ENCODE results near the gene NACA2.

Gene NACA2

GRCh38 chr17:61605692-61606091, 14.7 kb upstream of the NACA2 start:
- H3K36me3 ChIP-seq (ENCODE audit: control insufficient read depth in 1 of 2, insufficient read depth in 2 of 2, low read length in 2 of 2), result no peaks in the 10 kb centered on the region
- H3K9ac ChIP-seq (ENCODE audit: low read depth in 1 of 2, low read length in 2 of 2), result no peak overlapping the region
- H3K27me3 ChIP-seq (ENCODE audit: control insufficient read depth in 1 of 2, insufficient read depth in 2 of 2, low read length in 2 of 2), result no peaks in the 10 kb centered on the region
- no peak overlapping the region for H3K4me3 ChIP-seq (ENCODE audit: low read depth in 1 of 2, low read length in 2 of 2)
- H3K9me3 ChIP-seq (ENCODE audit: control insufficient read depth in 1 of 2, low read length in 2 of 2), result no peaks in the 10 kb centered on the region
- H3K4me1 ChIP-seq (ENCODE audit: control insufficient read depth in 1 of 2, insufficient read depth in 2 of 2, low read length in 2 of 2), result no peaks in the 10 kb centered on the region
- H3K27ac ChIP-seq (ENCODE audit: low read depth, low read length), result no peak overlapping the region

- no peaks in the 10 kb centered on the region for H3K9me3 ChIP-seq (ENCODE audit: control insufficient read depth in 1 of 2, low read length in 2 of 2)
- H3K9ac ChIP-seq (ENCODE audit: low read depth in 1 of 2, low read length in 2 of 2), result no peak overlapping the region
- H3K4me1 ChIP-seq (ENCODE audit: control insufficient read depth in 1 of 2, insufficient read depth in 2 of 2, low read length in 2 of 2), result no peaks in the 10 kb centered on the region
- no peak overlapping the region for H3K27ac ChIP-seq (ENCODE audit: low read depth, low read length)
- H3K27me3 ChIP-seq (ENCODE audit: control insufficient read depth in 1 of 2, insufficient read depth in 2 of 2, low read length in 2 of 2), result peaks cover 0 to 14% of the 10 kb centered on the region in 2 donors
- H3K36me3 ChIP-seq (ENCODE audit: control insufficient read depth in 1 of 2, insufficient read depth in 2 of 2, low read length in 2 of 2), result no peaks in the 10 kb centered on the region
- no peak overlapping the region for H3K4me3 ChIP-seq (ENCODE audit: low read depth in 1 of 2, low read length in 2 of 2)
Measured at GRCh38 chr17:61601297-61601696, 10.3 kb upstream of the NACA2 start.

- H3K27me3 ChIP-seq (ENCODE audit: control insufficient read depth in 1 of 2, insufficient read depth in 2 of 2, low read length in 2 of 2), result peaks cover 0 to 21% of the 10 kb centered on the region in 2 donors
- no peaks in the 10 kb centered on the region for H3K9me3 ChIP-seq (ENCODE audit: control insufficient read depth in 1 of 2, low read length in 2 of 2)
- H3K27ac ChIP-seq (ENCODE audit: low read depth, low read length), result no peak overlapping the region
- H3K4me3 ChIP-seq (ENCODE audit: low read depth in 1 of 2, low read length in 2 of 2), result no peak overlapping the region
- H3K9ac ChIP-seq (ENCODE audit: low read depth in 1 of 2, low read length in 2 of 2), result no peak overlapping the region
- H3K36me3 ChIP-seq (ENCODE audit: control insufficient read depth in 1 of 2, insufficient read depth in 2 of 2, low read length in 2 of 2), result no peaks in the 10 kb centered on the region
- no peaks in the 10 kb centered on the region for H3K4me1 ChIP-seq (ENCODE audit: control insufficient read depth in 1 of 2, insufficient read depth in 2 of 2, low read length in 2 of 2)
Measured at GRCh38 chr17:61600621-61601020, 9.6 kb upstream of the NACA2 start.

DNA sequence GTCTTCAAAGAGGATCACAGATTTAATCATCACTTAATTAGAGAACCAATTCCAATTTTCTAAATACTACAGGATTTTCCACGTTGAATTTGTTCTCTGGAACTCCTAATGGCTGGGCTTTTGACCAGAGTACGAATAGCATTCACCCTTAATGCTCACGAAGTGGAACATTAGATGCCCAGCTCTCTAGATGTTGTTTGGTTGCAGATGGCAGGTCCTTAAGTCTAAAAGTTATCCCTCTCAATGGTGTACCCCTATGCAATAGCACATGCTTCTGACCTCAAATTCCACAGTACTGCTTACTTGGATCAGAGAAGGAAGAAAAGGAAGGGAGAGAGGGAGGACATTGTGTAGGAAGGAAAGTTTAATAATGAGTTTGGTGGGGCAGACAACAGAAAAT, 8.6 kb upstream of the NACA2 start:
- Histone ChIP-seq H3K27ac (ENCODE audit: low read depth, low read length) (no peak overlapping the region), H3K4me3 (ENCODE audit: low read depth in 1 of 2, low read length in 2 of 2) (no peak overlapping the region), H3K9me3 (ENCODE audit: control insufficient read depth in 1 of 2, low read length in 2 of 2) (no peaks in the 10 kb centered on the region), H3K9ac (ENCODE audit: low read depth in 1 of 2, low read length in 2 of 2) (no peak overlapping the region), H3K36me3 (ENCODE audit: control insufficient read depth in 1 of 2, insufficient read depth in 2 of 2, low read length in 2 of 2) (no peaks in the 10 kb centered on the region), H3K4me1 (ENCODE audit: control insufficient read depth in 1 of 2, insufficient read depth in 2 of 2, low read length in 2 of 2) (no peaks in the 10 kb centered on the region), H3K27me3 (ENCODE audit: control insufficient read depth in 1 of 2, insufficient read depth in 2 of 2, low read length in 2 of 2) (peaks cover 0 to 25% of the 10 kb centered on the region in 2 donors)

- Histone ChIP-seq H3K27me3 (ENCODE audit: control insufficient read depth in 1 of 2, insufficient read depth in 2 of 2, low read length in 2 of 2) (peaks cover 0 to 29% of the 10 kb centered on the region in 2 donors), H3K36me3 (ENCODE audit: control insufficient read depth in 1 of 2, insufficient read depth in 2 of 2, low read length in 2 of 2) (no peaks in the 10 kb centered on the region), H3K9me3 (ENCODE audit: control insufficient read depth in 1 of 2, low read length in 2 of 2) (no peaks in the 10 kb centered on the region), H3K4me1 (ENCODE audit: control insufficient read depth in 1 of 2, insufficient read depth in 2 of 2, low read length in 2 of 2) (no peaks in the 10 kb centered on the region), H3K9ac (ENCODE audit: low read depth in 1 of 2, low read length in 2 of 2) (no peak overlapping the region), H3K27ac (ENCODE audit: low read depth, low read length) (no peak overlapping the region), H3K4me3 (ENCODE audit: low read depth in 1 of 2, low read length in 2 of 2) (no peak overlapping the region)
Measured at GRCh38 chr17:61598014-61598413, 7.0 kb upstream of the NACA2 start.

DNA sequence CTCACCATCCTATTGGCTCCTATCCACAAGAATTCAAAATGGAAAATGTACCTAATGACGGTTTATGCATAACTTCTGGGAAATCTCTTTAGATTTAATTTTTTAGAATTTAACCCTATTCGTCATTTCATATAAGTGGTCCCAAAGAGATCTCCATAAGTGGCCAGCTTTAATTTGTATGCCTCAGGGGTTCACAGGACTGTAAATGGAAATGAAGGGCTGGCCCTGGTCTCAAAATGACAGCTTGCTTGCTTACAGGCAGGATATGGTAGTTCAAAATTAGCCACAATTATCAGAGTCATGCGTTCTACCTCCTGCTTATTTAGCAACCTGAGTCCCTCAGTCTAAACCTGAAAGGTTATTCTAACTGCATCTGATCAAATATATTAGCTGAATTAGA, 6.6 kb upstream of the NACA2 start:
- Histone ChIP-seq H3K27ac (ENCODE audit: low read depth, low read length) (no peak overlapping the region), H3K9me3 (ENCODE audit: control insufficient read depth in 1 of 2, low read length in 2 of 2) (no peaks in the 10 kb centered on the region), H3K36me3 (ENCODE audit: control insufficient read depth in 1 of 2, insufficient read depth in 2 of 2, low read length in 2 of 2) (no peaks in the 10 kb centered on the region), H3K4me3 (ENCODE audit: low read depth in 1 of 2, low read length in 2 of 2) (no peak overlapping the region), H3K4me1 (ENCODE audit: control insufficient read depth in 1 of 2, insufficient read depth in 2 of 2, low read length in 2 of 2) (no peaks in the 10 kb centered on the region), H3K9ac (ENCODE audit: low read depth in 1 of 2, low read length in 2 of 2) (no peak overlapping the region), H3K27me3 (ENCODE audit: control insufficient read depth in 1 of 2, insufficient read depth in 2 of 2, low read length in 2 of 2) (peaks cover 2 to 29% of the 10 kb centered on the region in 2 donors)

DNA sequence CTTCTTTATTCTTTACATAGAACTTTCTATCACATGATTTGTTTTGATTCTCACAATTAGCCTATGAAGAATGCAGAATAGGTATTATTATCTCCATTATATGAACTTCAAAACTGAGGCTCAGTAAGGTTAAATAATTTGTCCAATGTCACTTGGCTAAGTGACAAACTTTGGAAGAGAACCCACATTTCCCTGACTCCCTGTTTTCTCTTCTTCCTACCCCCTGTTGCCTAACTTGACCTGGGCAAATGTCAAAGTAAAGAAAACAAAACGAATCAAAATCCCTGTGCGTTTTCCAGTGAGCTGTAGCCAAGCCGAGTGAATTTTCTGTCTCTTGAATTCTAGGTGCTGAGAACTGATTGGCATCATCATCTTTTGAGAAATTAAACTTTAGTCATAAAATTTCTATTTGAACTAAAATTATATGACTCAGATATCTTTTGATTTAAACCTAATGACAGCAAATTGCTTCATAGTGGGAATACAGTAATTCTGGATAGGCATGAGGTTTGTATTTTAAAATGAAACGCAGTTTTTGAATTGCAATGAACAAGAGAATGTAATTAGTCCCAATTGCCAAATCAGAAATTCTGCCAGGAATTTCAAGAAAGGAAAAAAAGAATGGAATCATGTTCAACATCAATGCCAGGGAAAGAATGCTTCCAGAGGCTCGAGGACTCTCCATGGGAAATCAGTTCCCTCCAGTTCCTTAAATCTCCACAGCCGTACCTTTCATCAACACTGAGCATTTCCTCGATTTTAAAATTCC, 4.6 kb upstream of the NACA2 start:
- Histone ChIP-seq H3K4me1 (ENCODE audit: control insufficient read depth in 1 of 2, insufficient read depth in 2 of 2, low read length in 2 of 2) (no peaks in the 10 kb centered on the region), H3K27me3 (ENCODE audit: control insufficient read depth in 1 of 2, insufficient read depth in 2 of 2, low read length in 2 of 2) (peaks cover 8 to 29% of the 10 kb centered on the region in 2 donors), H3K9ac (ENCODE audit: low read depth in 1 of 2, low read length in 2 of 2) (no peak overlapping the region), H3K4me3 (ENCODE audit: low read depth in 1 of 2, low read length in 2 of 2) (no peak overlapping the region), H3K36me3 (ENCODE audit: control insufficient read depth in 1 of 2, insufficient read depth in 2 of 2, low read length in 2 of 2) (no peaks in the 10 kb centered on the region), H3K9me3 (ENCODE audit: control insufficient read depth in 1 of 2, low read length in 2 of 2) (no peaks in the 10 kb centered on the region), H3K27ac (ENCODE audit: low read depth, low read length) (no peak overlapping the region)

- peaks cover 8 to 26% of the 10 kb centered on the region in 2 donors for H3K27me3 ChIP-seq (ENCODE audit: control insufficient read depth in 1 of 2, insufficient read depth in 2 of 2, low read length in 2 of 2)
- no peaks in the 10 kb centered on the region for H3K9me3 ChIP-seq (ENCODE audit: control insufficient read depth in 1 of 2, low read length in 2 of 2)
- no peaks in the 10 kb centered on the region for H3K4me1 ChIP-seq (ENCODE audit: control insufficient read depth in 1 of 2, insufficient read depth in 2 of 2, low read length in 2 of 2)
- H3K4me3 ChIP-seq (ENCODE audit: low read depth in 1 of 2, low read length in 2 of 2), result no peak overlapping the region
- H3K27ac ChIP-seq (ENCODE audit: low read depth, low read length), result no peak overlapping the region
- H3K9ac ChIP-seq (ENCODE audit: low read depth in 1 of 2, low read length in 2 of 2), result no peak overlapping the region
- H3K36me3 ChIP-seq (ENCODE audit: control insufficient read depth in 1 of 2, insufficient read depth in 2 of 2, low read length in 2 of 2), result no peaks in the 10 kb centered on the region
Measured at GRCh38 chr17:61594294-61594825, 3.3 kb upstream of the NACA2 start.

GRCh38 chr17:61593426-61593825, 2.4 kb upstream of the NACA2 start:
- no peaks in the 10 kb centered on the region for H3K4me1 ChIP-seq (ENCODE audit: control insufficient read depth in 1 of 2, insufficient read depth in 2 of 2, low read length in 2 of 2)
- H3K4me3 ChIP-seq (ENCODE audit: low read depth in 1 of 2, low read length in 2 of 2), result no peak overlapping the region
- H3K27me3 ChIP-seq (ENCODE audit: control insufficient read depth in 1 of 2, insufficient read depth in 2 of 2, low read length in 2 of 2), result peaks cover 8 to 26% of the 10 kb centered on the region in 2 donors
- no peak overlapping the region for H3K27ac ChIP-seq (ENCODE audit: low read depth, low read length)
- no peaks in the 10 kb centered on the region for H3K9me3 ChIP-seq (ENCODE audit: control insufficient read depth in 1 of 2, low read length in 2 of 2)
- H3K9ac ChIP-seq (ENCODE audit: low read depth in 1 of 2, low read length in 2 of 2), result no peak overlapping the region
- no peaks in the 10 kb centered on the region for H3K36me3 ChIP-seq (ENCODE audit: control insufficient read depth in 1 of 2, insufficient read depth in 2 of 2, low read length in 2 of 2)

DNA sequence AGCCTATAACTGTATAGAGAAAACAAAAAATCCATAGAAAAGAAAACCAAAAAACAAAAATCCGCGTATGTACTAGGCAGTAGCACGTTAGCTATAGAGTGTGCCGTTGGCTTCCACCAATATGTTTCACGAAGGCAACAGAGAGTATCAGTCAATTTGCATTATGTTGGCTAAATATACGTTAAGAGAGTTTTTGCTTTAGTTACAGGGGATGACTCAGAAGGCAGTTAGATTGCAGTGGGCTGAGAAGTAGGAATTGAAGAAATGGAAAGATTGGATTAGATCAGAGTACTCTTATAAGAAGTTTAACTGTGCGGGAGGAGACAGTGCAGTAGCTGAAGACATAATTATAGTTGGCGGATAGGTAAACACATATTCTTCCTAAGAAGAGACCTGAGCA, 911 bp upstream of the NACA2 start:
- Histone ChIP-seq H3K36me3 (ENCODE audit: control insufficient read depth in 1 of 2, insufficient read depth in 2 of 2, low read length in 2 of 2) (no peaks in the 10 kb centered on the region), H3K9ac (ENCODE audit: low read depth in 1 of 2, low read length in 2 of 2) (no peak overlapping the region), H3K4me3 (ENCODE audit: low read depth in 1 of 2, low read length in 2 of 2) (no peak overlapping the region), H3K27ac (ENCODE audit: low read depth, low read length) (no peak overlapping the region), H3K27me3 (ENCODE audit: control insufficient read depth in 1 of 2, insufficient read depth in 2 of 2, low read length in 2 of 2) (peaks cover 8 to 18% of the 10 kb centered on the region in 2 donors), H3K4me1 (ENCODE audit: control insufficient read depth in 1 of 2, insufficient read depth in 2 of 2, low read length in 2 of 2) (no peaks in the 10 kb centered on the region), H3K9me3 (ENCODE audit: control insufficient read depth in 1 of 2, low read length in 2 of 2) (no peaks in the 10 kb centered on the region)
